Kidney (tissue), 14 donors: Measurements from ENCODE around the gene VAV2. TPM values are rescaled to one million over a fixed set of nuclear protein-coding genes. Genes with fewer than 3 reads are reported as not detected.

Source experiments
- DNase-seq, 5 donors: peaks; one replicate each; pipeline ENCODE4 v3.0.0-alpha.2; 2013 to 2020
- FAIRE-seq: peaks from 2 replicates; lab custom pipeline; 2012; peaks lifted over from hg19 to GRCh38; lab: Jason Lieb, UNC
- H3K27ac ChIP-seq, 2 donors: one replicate each; pipeline ENCODE4 v1.7.0; 2013; ENCODE audit warnings: low read depth in 2 of 2, low read length in 2 of 2, inconsistent platforms in 1 of 2
- H3K27me3 ChIP-seq: one replicate; pipeline ENCODE4 v1.7.1; 2013; ENCODE audit warnings: low read length, inconsistent platforms; ENCODE audit not compliant: control insufficient read depth, insufficient read depth
- H3K36me3 ChIP-seq, 3 donors: one replicate each; pipeline versions ENCODE4 v1.7.0 to v1.7.1; 2013; ENCODE audit warnings: low read length in 3 of 3, control low read depth in 1 of 3, inconsistent platforms in 1 of 3; ENCODE audit not compliant: insufficient read depth in 3 of 3, control insufficient read depth in 2 of 3
- H3K4me1 ChIP-seq, 3 donors: one replicate each; pipeline versions ENCODE4 v1.7.0 to v1.7.1; 2013; ENCODE audit warnings: low read length in 3 of 3, inconsistent platforms in 1 of 3, low read depth in 1 of 3; ENCODE audit not compliant: control insufficient read depth in 2 of 3, insufficient read depth in 2 of 3
- H3K4me3 ChIP-seq, 3 donors: one replicate each; pipeline versions ENCODE4 v1.7.0 to v1.8.1; 2013; ENCODE audit warnings: low read length in 3 of 3, control low read depth in 1 of 3, inconsistent platforms in 1 of 3
- H3K9ac ChIP-seq, 3 donors: one replicate each; pipeline versions ENCODE4 v1.7.0 to v1.7.1; 2013; ENCODE audit warnings: low read length in 3 of 3, control low read depth in 1 of 3, inconsistent platforms in 1 of 3
- H3K9me3 ChIP-seq, 3 donors: one replicate each; pipeline versions ENCODE4 v1.7.0 to v1.7.1; 2013; ENCODE audit warnings: low read length in 3 of 3, control low read depth in 1 of 3, inconsistent platforms in 1 of 3; ENCODE audit not compliant: control insufficient read depth in 2 of 3, insufficient read depth in 1 of 3
- intact Hi-C: fragments of 100-400 bp; cut with DNase I; formaldehyde crosslinking; loops from one replicate; pipeline ENCODE4 v1.11.1; 2022
- polyA plus RNA-seq: library from polyadenylated mRNA; stranded (reverse); fragments of 350-450 nt; fragmentation: Illumina TruSeq; extraction: RNeasy Lipid Tissue Mini Kit (QIAGEN cat#74804); gene quantifications from one replicate; pipeline ENCODE4 v1.2.3, GENCODE V29; 2014; ENCODE audit warnings: low read depth, low replicate concordance; ENCODE audit not compliant: insufficient read depth
- total RNA-seq: library from RNA; stranded (reverse); fragmentation: NEBNext Ultra II Directional; extraction: Animal tissue kit (Norgen Biotek cat#: 25700); gene quantifications from one replicate; pipeline ENCODE4 v1.2.1, GENCODE V29; 2021
- TF ChIP-seq, protein P1 (sequence below): IDR thresholded peaks from 3 replicates; pipeline ENCODE4 v1.5.1; 2012; ENCODE audit warnings: mild to moderate bottlenecking, moderate library complexity, borderline replicate concordance; ENCODE audit not compliant: insufficient read depth; ENCODE audit errors: extremely low read depth
- donor health status: control.
- donor health status: control.
- donor health status: control.
- donor health status: control.
- donor health status: control.
- donor health status: DM: yes; HTN: yes; CAD: no.
- donor health status: Normal renal cell carcinoma (clear cell type).

VAV2 gene
- total and polyA plus RNA-seq, 2 donors from 2014 or later = 22.3 to 47.1 TPM

GRCh38 chr9:133873461-133873891 lies 118.6 kb downstream of the VAV2 start:
- Histone ChIP-seq H3K9me3 (no peaks in the 10 kb centered on the region), H3K36me3 (no peaks in the 10 kb centered on the region), H3K27me3 (no peaks in the 10 kb centered on the region), H3K27ac (no peak overlapping the region), H3K9ac (no peak overlapping the region), H3K4me3 (no peak overlapping the region), H3K4me1 (peaks cover 0 to 9% (median 0%) of the 10 kb centered on the region in 3 donors)
- DNase-seq (no peak), FAIRE-seq (no peak)
- intact Hi-C loops = no loop called here
- TF ChIP-seq, protein P1, sequence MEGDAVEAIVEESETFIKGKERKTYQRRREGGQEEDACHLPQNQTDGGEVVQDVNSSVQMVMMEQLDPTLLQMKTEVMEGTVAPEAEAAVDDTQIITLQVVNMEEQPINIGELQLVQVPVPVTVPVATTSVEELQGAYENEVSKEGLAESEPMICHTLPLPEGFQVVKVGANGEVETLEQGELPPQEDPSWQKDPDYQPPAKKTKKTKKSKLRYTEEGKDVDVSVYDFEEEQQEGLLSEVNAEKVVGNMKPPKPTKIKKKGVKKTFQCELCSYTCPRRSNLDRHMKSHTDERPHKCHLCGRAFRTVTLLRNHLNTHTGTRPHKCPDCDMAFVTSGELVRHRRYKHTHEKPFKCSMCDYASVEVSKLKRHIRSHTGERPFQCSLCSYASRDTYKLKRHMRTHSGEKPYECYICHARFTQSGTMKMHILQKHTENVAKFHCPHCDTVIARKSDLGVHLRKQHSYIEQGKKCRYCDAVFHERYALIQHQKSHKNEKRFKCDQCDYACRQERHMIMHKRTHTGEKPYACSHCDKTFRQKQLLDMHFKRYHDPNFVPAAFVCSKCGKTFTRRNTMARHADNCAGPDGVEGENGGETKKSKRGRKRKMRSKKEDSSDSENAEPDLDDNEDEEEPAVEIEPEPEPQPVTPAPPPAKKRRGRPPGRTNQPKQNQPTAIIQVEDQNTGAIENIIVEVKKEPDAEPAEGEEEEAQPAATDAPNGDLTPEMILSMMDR = no peak

- no peaks in the 10 kb centered on the region for H3K9me3 ChIP-seq
- TF ChIP-seq, protein P1 = no peak
- H3K9ac ChIP-seq = no peak overlapping the region
- DNase-seq = no peak
- no peak for FAIRE-seq
- H3K4me1 ChIP-seq = peaks cover 0 to 9% (median 0%) of the 10 kb centered on the region in 3 donors
- intact Hi-C loops = no loop called here
- H3K4me3 ChIP-seq = no peak overlapping the region
- H3K27me3 ChIP-seq = no peaks in the 10 kb centered on the region
- H3K27ac ChIP-seq = no peak overlapping the region
- no peaks in the 10 kb centered on the region for H3K36me3 ChIP-seq
Measured at GRCh38 chr9:133873009-133873408, 119.1 kb downstream of the VAV2 start.

DNA sequence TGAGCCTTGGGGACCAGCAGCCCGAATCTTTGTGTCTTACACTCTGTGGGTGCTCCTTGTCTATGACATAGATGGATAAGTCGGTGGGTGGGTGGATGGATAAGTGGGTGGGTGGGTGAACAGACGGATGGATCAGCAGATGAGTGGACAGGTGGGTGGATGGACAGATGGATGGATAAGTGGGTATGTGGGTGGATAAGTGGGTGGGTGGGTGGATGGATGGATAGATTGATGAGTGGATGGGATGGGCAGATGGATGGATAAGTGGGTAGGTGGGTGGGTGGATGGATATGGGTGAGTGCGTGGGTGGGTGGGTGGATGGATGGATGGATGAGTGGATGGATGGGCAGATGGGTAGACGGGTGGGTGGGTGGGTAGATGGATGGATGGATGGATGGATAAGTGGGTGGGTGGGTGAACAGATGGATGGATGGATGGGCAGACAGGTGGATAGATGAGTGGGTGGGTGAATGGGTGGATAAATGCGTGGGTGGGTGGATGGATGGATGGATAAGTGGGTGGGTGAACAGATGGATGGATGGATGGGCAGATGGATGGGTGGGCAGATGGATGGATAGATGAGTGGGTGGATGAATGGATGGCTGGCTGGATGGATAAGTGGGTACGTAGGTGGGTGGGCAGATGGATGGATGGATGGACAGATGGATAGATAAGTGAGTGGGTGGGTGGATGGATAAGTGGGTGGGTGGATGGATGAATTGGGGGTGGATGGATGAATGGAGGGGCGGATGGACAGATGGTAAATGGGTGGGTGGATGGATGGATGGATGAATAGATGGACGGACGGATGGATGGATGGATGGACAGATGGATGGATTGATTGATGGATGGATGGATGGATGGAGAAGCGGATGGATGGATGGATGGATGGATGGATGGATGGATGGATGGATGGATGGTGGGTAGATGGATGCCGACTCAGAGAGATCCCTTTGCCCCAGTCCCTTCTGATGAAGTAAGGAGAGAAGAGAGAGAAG lies 121.2 kb downstream of the VAV2 start:
- H3K27me3 ChIP-seq = no peaks in the 10 kb centered on the region
- FAIRE-seq (no peak), DNase-seq (no peak)
- intact Hi-C loops = no loop called here
- H3K4me3 ChIP-seq = no peak overlapping the region
- TF ChIP-seq, protein P1 = no peak
- H3K9me3 ChIP-seq = no peaks in the 10 kb centered on the region
- no peak overlapping the region for H3K9ac ChIP-seq
- H3K27ac ChIP-seq = no peak overlapping the region
- peaks cover 0 to 9% (median 0%) of the 10 kb centered on the region in 3 donors for H3K4me1 ChIP-seq
- H3K36me3 ChIP-seq = no peaks in the 10 kb centered on the region
